HG03354 (cell line): ENCODE data around the gene HLA-DRB5.
"Not testable (repeated sequence)": the region's sequence is repeated elsewhere in the genome, so short reads cannot be mapped to it uniquely, and the experiment has no call there.

Experiments used
- ATAC-seq: cut with Tn5 transposase; IDR thresholded peaks from one replicate; pipeline ENCODE4 v1.9.1; 2021; ENCODE audit warnings: mild to moderate bottlenecking; ENCODE audit not compliant: unreplicated experiment, poor library complexity, severe bottlenecking

Gene HLA-DRB5

DNA sequence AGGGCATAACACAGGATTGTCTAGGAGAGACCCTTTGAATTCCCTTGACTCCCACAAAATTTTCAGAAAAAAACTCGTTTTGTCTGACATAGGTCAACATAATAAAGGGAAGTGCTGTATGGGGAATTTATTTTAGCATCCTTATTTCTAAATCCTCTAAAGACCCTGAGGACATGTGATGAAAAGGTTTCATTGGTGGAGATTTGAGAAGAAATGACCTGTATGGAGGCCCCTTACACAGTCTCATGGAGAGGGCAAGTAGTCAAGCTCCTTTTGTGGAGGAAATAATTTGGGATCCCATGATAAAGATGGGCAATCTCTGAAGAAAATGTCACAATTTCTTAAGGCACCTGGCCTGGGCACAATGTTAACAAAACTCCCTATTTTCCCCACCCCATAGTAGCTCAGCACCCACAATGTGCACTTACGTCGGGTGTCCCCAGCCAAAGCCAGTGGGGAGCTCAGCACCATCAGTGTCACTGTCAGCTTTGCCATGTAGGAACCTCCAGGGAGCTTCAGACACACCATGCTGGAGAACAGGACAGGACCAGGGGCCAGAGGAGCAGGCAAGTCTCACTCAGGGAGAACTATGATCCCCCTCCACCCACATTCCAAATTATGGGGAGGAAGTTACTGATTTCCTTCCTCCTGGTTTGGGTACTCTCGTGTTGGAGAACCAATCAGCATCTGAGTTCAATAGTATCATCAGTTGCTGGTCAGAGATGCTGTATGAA, at the start of gene HLA-DRB5:
Gene HLA-DRB5 (minus strand): TSS at position 591 of the 734 bp plus-strand sequence. CDS start 63 bp downstream, at position 528.
- peak; percentile 81 for ATAC-seq

DNA sequence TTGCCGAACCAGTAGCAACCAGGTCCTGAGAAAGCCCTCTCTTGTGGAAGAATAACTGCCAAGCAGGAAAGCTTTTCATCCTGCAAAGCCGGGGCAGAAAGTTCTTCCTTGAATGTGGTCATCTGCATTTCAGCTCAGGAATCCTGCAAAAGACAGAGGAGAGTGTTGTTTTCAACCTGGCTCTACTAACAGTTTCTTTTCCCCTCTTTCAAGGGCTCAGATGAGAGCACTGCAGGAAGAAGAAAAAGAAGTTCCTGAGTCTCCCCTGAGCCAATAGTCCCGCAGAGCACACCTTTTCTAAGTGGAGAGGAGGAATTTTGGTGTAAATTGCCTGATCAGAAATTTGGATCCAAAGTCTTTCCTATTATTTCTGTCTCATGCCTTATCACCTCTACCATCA, 48.9 kb upstream of the HLA-DRB5 start:
- ATAC-seq: no peak

DNA sequence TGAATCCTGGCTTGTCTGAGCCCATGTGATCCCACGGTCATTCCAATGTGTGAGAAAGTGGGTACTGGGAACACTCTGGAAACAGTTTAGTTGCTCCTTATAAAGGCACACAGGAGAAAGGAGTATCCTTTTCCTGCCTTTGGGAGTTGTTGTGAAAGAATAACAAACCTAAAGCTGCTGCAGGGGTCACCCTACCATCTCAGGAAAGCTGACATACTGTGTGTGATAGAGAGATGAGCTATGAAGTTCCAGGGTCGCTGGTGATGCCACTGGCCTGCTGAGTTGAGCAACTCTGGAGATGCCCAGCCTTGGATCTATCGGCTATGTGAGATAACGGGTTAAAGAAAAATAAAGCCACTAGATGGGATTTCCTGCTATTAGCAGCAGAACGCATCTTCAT, 47.4 kb upstream of the HLA-DRB5 start:
- ATAC-seq: not testable (repeated sequence)

DNA sequence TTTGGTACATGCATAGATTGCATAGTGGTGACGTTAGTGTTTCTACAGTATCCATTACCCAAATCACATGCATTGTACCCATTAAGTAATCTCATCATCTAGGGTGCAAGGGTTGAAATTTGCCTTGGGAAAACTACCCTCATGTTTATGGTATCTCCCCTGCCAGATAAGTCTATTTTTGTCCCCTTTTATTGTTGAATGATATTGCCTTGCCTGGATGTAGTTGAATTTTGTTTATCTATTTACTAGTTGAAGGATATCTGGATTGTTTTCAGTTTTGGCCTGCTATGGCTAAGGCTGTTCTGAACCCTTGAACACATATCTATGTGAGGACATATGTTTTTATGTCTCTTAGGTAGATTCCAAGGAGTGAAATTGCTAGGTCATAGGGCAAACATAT, 46.2 kb upstream of the HLA-DRB5 start:
- no peak for ATAC-seq

DNA sequence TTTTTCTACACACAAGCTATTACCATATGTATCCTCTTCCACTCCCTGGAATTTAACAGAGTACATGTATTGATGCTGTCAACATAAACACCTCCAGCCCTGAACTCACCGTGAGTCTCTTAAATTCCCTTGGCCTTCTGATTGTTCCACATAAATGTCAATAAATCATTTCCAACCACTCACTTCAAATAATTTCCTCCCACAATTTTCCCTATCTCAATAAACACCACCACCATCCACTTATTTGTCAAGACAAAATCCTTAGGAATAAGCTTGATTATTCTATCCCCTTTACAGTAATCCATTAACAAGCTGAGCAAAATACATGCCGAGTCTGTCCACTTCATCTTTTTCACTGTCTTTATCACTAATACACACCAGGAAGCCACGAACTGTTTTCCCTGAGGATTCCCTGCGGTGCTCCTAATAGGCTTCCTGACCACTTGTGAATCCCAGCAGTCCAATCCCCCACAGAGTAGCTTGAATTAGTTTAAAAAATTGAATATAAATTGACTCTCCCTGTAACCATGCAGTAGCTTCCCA, 40.3 kb upstream of the HLA-DRB5 start:
- no peak for ATAC-seq

DNA sequence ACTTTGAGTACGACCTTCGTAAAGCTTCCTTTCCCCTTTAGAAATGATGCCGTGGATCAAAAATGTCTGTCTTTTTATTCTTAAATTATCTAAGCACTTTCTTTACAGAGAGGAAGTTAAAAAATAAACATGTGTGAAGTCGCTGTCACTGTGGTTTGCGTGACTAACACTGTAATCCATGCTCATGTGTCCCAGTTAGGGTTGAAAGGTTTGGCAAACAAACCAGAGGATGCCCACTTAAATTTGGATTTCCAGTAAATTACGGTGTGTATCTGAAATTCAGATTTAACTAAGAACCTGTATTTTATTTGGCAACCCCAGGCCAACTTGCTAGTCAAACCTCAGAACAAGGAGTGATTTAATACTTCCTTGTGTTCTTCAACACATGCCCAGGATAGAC, 38.5 kb upstream of the HLA-DRB5 start:
- ATAC-seq: no peak

DNA sequence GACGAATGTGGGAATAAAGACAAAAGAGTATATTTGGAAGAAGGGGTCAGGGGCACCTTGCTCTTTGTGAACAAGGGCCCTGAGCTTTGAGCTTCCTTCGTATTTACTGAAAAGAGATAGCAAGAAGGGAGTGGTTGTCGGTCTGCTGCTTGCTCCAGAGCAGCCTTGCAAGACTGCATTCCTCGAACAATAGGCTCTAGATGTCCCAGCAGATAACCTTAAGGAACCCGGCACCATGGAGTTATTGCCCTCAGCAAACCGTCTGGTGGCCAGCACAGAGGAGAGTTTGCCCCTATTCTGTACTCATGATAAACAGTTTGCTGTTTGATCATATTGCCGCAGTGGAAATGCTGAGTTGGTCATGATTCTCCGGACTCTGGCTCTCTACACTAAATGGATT, 36.9 kb upstream of the HLA-DRB5 start:
- no peak for ATAC-seq

DNA sequence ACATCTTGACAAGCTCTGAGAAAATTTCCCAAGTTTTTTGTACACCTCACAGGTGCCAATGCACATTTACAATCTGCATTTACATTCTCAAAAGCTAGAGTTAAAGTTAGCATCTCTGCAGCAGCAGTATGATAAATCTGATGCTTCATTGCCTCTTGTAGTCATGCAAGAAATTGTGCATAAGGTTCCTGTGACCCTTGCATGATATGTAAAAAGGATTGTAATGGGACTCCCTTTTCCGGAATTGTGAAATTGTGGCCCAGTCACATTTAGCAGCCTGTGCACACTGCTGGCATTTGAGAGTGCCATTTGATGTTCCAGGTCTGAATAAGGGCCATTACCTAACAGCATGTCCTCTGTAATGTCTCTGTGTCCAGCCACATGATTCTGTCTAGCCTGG, 35.4 kb upstream of the HLA-DRB5 start:
- no peak for ATAC-seq

DNA sequence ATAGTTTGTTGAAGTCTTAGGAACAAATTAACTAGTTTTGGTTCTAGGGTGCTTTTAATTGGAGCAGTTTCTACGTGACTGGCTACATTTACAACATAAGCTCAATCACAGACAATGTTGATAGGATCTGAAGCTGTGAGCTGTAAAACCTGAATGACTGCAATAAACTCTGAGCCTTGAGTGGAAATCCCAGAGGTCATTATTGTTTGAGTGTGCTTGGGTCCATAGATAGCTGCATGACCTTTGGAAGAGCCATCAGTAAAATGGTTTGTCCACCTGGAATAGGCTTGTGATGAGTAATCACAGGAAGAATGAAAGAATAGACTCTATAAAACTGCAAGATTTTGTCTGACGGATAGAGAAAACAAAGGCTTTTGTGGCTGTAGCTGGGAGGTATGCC, 32.9 kb upstream of the HLA-DRB5 start:
- ATAC-seq: no peak

DNA sequence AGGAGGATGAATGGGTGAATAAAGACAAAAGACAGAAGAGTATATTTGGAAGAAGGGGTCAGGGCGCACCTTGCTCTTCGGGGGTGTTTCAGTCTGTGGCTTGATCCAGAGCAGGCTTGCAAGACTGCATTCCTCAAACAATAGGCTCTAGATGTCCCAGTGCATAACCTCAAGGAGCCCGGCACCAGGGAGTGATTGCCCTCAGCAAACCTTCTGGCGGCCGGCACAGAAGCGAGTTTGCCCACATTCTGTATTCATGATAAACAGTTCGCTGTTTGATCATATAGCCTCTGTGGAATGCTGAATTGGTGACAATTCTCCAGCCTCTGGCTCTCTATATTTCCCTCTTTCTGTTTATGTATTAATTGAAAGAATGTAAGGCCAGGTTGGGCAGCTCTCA, 29.7 kb upstream of the HLA-DRB5 start:
- ATAC-seq: no peak

DNA sequence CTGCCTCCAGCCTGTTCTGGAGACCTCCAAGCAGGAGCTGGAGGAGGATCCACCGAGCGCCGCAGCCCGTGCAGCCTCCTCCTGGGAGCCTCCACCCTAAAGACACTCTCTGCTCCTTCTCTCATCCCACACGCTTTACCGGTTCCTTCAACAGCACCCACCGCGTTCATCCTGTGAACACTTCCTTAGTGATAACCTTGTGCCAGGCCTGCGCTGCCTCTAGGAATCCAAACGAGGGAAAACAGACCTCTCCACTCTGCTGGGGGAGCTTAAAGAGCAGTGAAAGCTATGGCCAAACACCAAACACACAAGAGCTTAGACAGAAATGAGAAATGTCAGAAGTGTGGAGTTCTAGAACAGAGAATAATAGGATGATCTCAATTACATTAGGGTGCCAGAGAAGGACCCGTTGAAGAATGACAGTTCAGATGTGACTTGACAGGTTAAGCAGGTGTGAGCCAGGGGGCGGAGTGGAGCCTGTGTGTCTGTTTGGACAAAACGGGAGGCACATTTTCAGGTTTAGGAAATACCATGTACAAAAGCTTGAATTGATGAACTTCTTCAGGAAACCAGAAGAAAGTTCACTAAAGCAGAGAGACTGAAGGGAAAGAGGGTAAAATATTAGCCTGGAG, 28.5 kb upstream of the HLA-DRB5 start:
- no peak for ATAC-seq

DNA sequence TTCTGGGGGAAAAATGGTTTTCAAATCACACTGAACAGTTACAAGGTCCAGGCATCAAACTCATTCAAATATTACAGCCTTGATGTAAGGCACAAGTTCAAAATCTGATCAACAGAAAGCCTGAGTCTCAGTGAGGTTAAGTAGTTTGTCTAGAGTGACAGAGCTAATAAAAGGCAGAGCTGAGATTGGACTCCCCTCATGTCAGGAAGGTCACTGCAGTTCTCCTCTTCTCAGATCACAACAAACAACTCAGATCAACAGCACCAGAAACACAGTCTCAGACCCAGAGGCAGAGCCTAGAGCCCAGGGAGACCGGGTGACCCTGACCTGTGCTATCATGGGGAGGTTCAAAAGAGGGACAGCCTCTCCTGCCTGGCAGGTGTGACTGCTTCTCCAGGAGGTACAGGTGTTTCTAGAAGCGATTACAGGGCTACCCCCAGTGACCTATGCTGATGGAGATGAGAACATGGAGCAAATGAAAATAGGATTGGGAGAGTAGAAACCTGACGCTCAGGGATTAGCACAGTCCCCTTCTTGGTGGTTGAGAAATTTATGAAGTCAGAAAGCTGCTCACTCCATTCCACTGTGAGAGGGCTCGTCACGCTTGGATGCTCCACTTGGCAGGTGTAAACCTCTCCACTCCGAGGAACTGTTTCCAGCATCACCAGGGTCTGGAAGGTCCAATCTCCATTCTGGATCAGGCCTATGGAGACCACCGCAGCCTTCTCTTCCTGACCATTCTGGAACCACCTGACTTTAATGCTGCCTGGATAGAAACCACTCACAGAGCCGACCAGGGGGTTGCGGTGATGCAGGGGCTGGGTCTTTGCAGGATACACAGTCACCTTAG, 24.3 kb upstream of the HLA-DRB5 start:
- ATAC-seq: no peak

DNA sequence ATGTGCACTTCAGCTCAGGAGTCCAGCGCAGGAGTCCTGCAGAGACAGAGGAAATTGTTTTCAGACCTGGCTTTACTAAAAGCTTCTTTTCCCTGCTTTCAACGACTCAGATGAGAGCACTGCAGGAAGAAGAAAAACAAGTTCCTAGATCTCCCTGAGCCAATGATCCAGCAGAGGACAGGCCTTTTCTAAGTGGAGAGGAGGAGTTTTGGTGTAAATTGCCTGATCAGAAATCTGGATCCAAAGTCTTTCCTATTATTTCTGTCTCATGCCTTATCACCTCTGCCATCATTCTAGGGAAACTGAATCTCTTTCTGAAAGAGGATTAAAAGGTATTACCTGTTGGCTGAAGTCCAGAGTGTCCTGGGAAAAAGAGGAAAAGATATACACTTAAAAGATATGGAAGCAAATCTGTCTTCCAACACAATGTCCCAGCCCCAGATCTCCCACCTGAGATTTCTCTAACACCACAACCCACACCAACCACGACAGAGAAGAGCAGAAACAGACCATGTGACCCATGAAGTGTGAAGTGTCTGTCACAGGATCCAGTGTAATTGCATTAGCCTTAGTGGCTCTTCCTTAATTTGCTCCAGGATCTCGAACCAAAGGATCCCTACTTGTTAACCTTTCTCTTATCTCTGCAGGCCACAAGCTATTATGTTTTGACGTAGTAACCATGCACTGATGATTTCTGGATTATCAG, 23.1 kb upstream of the HLA-DRB5 start:
- no peak for ATAC-seq

DNA sequence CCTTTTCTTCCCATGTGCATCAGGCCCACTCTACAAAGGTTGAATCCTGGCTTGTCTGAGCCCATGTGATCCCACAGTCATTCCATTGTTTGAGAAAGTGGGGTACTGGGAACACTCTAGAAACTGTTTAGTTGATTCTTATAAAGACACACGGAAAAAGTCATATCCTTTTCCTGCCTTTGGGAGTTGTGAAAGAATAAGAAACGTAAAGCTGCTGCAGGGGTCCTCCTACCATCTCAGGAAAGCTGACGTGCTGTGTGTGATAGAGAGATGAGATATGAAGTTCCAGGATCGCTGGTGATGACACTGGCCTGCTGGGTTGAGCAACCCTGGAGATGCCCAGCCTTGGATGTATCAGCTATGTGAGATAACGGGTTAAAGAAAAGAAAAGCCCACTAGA, 21.3 kb upstream of the HLA-DRB5 start:
- ATAC-seq: no peak

DNA sequence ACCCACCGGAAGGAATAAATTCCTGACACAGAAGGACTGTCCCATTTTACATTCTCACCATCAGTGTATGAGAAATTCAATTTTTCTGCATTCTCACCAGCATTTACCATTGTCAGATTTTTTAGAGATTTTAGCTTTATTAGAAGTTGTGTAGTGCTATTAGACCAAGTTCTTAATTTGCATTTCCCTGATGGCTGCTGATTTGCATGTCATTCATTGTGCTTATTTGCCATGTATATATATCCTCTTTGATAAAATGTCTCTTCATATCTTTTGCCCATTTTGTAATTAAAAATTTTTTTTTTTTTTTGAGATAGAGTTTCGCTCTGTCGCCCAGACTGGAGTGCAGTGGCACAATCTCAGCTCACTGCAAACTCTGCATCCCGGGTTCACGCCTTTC, 9.8 kb upstream of the HLA-DRB5 start:
- no peak for ATAC-seq

DNA sequence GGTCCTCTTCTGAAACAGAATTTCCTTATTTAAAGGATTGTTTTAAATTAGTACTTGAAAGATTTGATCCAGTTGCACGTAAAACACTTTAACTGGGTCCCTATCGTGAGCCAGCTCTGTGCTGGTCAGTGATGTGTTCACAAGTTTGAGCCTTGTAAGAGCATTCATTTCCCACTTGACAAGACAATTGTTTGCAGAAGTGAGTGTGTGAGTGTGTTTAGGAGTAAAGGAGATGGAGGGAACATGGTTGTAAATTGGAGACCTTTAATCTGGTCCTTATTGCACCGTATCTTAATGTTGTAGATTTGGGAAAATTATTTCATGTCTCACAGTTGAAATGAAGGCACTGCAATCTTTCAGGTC, 325 bp upstream of the HLA-DRB5 start:
- ATAC-seq: peak; percentile 26

DNA sequence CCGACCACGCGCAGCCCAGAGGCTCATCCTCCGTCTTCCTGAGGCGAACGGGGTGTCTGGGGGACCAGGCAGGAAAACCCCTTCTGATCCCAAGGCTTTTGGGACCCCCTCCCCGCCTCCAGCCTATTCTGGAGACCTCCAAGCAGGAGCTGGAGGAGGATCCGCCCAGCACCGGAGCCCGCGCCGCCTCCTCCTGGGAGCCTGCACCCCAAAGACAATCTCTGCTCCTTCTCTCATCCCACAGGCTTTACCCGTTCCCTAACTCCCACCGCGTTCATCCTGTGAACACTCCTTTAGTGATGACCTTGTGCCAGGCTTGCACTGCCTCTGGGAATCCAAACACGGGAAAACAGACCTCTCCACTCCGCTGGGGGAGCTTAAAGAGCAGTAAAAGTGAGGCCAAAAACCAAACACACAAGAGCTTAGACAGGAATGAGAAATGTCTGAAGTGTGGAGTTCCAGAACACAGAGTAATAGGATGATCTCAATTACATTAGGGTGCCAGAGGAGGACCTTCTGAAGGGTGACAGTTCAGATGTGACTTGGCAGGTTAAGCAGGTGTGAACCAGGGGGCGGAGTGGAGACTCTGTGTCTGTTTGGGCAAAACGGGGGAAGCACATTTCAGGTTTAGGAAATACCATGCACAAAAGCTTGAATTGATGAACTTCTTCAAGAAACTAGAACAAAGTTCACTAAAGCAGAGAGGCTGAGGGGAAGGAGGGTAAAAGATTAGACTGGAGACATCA, 7.6 kb downstream of the HLA-DRB5 start:
- no peak for ATAC-seq

DNA sequence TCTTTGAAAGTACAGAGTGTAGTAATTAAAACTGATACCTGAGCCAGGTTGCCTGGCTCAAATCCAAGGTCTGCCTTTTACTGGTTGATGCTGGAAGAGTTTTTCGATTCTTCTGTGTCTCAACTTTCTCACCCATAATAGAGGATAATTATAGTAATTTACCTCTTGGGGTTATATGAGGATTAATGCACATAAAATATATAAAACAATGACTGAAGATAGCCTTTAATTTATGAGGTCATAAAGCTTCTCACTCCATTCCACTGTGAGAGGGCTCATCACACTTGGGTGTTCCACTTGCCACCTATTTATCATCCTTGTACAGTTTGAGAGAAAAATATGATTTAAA, 10.2 kb downstream of the HLA-DRB5 start:
- no peak for ATAC-seq

DNA sequence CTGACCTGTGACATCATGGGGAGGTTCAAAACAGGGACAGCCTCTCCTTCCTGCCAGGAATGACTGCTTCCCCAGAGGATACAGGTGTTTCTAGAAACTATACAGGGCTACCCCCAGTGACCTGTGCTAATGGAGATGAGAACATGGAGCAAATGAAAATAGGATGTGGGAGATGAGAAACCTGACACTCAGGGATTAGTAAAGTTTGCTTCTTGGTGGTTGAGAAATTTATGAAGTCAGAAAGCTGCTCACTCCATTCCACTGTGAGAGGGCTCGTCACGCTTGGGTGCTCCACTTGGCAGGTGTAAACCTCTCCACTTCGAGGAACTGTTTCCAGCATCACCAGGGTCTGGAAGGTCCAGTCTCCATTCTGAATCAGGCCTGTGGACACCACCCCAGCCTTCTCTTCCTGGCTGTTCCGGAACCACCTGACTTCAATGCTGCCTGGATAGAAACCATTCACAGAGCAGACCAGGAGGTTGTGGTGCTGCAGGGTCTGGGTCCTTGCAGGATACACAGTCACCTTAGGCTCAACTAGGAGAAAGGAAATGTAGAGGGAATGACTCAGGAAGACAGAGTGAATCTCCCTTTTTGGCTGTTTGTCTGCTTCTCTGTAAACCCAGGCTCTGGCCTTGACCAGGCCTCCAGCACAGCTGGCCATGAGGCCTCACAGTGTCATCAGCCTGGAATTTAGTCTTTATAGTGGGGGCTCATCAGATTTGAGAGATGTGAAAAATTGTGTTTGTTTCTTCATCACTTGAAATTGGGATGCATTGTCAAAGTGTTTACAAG, 10.8 kb downstream of the HLA-DRB5 start:
- no peak for ATAC-seq
